Activated gamma-delta T cell treated with anti-CD3 and anti-CD28 coated beads, Interleukin-2, amount 50 U/mL, for 16 hours (primary cell): ENCODE measurements around the gene UXS1.

Experiments used
- DNase-seq: peaks from one replicate; pipeline ENCODE4 v3.0.0-alpha.2; 2020; ENCODE audit warnings: low read depth

The UXS1 gene

DNA sequence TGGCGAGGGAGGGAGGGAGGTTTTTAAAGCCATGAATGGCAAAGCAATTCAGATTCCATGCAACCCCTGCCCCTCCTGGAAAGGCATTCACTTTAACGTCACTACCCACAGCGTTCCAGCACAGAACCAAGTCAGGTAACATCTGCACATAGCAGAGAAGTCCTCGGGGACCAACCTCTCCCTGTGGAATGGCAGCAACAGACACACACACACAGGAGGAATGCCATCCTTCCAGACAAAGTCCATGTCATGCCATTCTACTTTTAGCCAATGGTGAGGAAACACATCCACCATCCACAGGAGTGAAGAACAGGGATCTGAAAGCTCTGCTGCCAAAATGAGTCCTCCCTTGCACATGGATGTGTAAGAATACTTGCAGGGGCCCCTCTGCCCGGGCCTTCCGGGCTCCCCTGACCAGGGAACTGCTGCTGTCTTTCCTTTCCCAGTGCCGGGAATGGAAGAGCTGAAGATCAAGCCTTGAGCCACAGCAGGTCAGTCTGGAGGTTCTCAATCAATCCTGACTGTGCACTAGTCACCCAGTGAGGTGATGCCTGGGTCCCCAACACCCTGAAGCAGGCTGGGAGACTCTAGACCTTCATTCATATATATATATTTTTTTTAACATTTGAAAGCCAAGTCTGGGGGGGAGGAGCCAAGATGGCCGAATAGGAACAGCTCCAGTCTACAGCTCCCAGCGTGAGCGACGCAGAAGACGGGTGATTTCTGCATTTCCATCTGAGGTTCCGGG, 63.7 kb downstream of the UXS1 start:
- no peak for DNase-seq

DNA sequence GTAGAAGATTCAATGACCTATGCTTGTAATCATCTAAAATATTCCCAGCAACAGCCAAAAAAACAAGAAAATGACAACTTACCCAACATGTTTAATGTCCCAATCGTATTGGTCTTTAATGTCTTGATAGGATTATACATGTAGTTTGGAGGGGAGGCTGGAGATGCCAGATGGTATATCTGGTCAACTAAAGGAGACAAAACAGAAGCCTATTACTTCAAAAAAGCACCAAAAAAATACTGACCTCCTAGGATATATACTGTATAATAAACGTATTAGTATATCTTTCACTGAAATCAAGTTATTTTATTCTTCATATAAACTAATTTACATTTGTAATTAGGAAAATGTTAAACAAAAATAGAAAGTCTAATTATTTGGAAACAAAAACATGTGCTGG, 64.5 kb downstream of the UXS1 start:
- DNase-seq = no peak

DNA sequence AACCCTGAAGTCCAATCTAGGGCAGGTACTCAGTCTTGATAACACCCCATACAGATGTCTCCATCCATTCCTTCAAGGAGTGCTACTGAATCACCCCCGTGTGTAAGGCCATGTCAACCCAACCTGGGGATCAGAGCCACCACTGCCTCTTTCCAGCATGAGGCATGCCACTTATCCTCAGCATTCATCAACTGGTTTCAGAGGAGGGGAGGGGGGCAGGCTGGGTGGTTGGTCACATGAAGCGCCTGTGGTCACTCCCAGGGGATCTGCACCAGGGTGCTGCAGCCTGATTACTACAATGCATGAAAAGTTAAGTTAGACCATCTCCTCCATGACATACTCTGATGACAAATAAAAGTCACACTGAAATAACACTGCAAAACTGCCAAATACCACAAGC, 65.0 kb downstream of the UXS1 start:
- DNase-seq = no peak

DNA sequence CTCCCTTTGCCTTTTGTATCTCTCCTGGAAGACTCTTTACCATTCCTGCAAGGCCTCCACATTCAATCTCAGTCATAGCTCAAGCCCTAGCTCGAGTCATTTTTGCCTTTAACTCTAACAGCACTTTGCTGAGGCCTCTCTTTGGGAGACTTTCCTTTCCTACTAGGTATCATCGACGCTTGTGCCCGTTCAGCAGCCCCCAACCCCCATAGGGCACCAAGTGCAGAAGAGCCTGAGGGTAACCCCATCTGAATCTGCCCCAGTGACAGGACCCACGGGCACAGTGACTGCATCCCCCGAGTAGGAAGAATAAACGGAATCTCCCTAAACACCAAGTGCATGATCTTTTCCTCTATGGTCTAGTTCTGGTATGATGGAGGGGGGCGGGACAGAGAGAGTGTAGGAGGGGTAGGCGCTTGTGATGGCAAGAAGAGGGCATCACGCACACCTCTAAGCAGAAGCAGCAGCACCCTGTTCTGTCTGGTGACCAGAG, 66.3 kb downstream of the UXS1 start:
- no peak for DNase-seq

DNA sequence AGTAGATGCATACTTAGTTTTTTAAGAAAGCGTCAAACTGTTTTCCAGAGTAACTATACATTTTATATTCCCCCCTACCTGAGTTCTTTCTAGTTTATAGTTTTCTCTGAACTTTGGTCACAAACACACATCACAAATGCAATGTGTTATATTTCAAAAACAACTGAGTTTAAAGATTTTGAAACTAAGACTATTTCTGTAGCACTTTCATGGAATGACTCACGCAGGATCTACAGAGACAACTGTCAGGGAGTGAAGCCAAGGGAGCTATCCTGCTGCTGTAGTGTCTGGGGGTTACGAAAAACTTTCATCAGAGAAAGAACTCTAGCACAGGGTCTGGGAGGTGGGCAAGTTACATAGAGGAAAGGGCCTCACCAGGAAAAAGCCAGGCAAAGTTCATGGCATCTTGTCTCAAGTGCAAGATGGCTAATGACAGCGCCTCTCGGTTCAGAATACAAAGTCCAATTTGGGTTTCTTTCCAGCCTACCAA, 66.8 kb downstream of the UXS1 start:
- DNase-seq = no peak

DNA sequence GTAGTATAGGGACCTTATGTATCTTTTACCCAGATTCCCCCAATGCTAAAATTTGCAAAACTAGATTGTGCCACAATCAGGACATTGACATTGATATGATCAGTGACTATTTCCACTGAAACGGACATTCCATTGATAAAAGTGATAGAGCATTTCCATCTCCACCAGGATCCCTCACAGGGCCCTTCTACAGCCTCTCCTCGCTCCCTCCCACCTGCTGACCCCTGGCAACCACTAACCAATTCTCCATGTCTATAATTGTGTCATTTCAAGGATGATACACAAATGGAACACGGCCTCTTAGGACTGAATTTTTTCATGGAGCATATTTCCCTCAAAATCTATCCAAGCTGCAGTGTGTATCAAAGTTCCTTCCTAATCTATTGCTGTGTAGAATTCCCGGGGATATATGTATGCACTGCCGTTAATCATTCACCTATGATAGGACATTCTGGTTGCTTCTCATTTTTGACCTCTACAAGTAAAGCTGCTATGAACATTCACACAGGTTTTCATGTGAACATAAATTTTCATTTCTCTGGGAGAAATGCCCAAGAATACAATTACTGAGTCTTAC, 67.3 kb downstream of the UXS1 start:
- DNase-seq = no peak

DNA sequence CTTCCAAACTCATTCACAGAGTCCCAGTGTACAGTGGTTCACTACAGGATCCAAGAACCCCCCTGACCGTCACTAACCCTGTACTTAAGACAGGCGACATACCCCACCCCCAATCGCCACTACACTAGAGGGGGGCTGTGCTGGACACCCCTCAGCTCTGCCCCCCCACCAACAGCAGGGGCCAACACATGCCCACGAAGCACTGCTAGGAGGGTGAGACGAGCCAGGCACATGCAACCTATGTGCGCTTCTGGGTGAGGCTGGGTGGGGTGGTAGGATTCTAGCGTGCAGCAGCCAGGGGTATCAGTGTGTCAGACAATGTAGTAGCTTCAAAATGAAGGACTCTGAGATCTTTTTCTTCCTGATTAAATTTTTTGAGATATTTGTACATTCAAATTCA, 67.8 kb downstream of the UXS1 start:
- DNase-seq = no peak

DNA sequence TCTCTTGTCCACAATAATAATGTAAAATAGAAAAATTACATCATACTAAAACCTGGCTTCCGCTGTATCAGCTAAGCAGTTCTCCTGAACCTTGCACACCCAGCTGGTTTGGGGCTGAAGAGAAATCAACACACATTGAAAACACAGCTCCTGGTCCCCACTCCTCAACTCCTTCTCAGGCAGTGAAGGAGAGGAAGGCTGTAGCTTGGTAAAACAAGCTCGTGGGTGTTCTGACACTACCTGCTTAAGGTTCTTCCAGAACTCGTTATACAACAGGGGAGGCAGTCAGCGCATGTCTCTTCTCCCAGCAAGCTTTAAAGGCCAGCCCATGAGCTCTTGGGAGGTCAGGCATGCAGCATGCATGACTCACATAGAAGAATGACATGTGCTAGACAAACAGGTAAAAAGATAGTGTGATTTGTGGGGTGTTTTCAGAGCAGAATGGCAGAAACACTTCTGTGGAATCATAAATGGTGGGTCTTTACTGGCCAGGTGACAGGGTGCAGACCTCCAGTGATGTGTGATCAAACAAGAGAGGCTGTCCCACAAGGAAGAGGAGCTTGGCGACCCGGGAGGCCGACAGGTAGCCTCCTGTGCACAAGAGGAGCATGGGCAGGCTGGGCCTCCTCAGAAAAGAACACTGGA, 69.1 kb downstream of the UXS1 start:
- no peak for DNase-seq

DNA sequence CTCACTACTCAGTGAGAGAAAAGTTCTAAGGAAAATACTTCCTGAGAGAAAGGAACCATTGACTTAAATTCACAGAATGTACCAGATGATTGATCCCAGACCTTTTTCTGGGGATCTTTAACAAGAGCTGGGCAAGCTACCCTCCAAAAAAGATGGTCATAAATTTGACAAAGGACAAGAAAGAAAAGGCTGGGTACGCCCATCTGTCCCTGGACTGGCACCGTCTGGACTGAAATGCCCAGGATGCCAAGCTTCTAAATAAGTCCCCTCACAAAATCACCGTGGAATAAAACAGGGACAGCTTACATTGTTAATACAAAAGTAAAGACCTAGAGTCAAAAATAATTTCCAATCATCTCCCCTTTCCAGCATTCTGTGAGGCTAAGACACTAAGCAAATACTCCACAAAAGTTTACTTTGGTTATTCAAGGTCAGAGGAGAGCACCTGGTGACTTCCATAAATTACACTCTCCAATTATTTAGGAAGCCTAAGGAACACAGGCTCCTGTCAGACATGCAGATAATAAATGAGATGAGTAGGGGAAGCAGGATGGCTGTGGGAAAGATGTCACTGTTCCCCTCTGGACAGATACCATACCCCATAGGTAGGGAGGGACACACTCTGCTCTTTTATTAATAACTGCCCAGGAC, 69.9 kb downstream of the UXS1 start:
- no peak for DNase-seq

DNA sequence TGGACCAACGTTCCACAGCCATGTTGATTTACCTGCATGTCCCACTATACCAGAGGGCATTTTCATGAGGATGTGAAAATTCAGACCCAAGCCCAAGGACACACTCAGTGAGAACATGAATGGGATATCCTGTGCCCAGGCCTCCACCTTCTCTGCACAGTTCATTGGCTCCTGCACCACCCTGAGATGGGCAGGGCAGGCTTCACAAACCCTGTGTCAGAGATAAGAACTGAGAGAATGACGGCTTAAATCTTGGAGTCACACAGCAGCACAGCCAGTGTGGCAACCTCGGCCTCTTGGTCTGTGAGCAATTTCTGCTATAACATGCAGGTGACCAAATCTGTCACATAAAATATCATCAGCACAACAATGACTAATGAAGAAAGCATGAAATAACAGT, 71.9 kb downstream of the UXS1 start:
- DNase-seq = no peak

DNA sequence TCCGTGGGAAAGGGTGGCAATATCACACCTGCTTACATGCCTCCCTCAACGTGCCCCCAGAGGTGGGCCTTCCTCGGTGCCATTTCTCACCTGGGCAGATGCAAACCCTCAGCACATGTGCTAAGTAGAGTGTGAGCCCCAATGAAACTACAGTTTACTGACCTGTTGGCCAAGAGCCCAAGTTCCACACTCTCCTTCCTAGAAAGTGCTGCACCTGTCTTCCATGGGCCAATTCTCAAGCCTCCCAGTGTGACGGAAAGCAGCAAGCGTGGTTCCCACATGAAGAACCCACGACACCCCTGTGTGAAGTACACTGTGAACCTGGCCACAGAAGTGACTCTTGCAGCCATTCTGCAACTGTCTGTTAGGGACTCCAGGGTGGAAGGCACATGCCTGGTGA, 73.7 kb downstream of the UXS1 start:
- no peak for DNase-seq

DNA sequence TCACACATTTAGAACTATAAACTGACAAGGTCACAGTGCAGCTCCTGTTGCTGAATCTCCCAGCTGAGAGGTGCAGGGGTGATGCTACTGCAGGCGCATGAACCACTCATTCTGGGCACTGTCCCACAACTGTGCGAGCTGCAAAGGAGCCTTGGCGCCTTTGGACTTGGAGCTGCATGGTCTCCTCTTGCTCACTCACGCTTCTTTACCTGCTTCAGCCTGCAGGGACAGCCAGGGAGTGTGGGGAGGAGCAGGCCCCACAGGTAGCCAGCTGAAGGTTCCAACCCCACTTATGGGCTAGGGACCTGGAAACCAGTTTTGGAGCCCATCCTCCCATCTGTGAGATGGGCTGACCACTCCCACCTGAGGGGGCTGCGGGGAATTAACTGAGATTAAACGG, 75.0 kb downstream of the UXS1 start:
- DNase-seq = no peak

DNA sequence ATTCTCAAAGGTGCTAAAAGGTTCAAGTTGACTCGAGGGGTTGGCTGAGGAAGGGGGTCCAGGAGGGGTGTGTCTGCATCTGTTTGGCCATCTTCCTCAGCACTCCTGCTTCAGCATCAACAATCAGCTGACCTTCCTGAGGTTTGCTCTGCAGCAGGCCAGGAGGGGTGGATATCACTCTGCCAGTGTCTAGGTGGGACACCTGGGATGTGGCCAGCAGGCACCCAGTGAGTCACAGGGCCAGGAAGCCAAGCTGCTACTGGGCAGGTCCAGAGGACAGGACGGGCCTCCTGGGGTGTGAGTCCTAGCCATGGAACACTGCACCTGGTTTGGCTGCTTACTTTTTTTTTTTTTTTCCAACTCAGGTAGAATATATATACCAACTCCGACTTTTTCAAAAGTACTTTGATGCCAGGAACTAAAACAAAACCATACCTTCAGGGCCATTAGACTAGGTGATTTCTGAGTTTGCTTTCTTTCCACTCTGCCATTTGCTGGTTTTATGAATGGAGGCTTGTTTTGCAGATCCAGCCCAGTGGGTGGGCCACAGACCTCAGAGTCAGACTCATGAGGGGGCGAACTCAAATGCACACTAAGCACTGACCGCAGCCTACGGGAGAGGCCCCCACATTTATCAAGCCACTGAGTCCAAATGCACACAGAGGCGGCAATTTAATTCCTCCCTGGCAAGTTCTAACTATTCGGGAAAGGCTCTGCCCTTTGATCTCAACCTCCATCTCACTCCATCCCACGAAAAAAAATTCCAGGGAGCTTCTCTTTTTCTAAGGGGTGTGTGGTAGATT, 76.0 kb downstream of the UXS1 start:
- DNase-seq = no peak

DNA sequence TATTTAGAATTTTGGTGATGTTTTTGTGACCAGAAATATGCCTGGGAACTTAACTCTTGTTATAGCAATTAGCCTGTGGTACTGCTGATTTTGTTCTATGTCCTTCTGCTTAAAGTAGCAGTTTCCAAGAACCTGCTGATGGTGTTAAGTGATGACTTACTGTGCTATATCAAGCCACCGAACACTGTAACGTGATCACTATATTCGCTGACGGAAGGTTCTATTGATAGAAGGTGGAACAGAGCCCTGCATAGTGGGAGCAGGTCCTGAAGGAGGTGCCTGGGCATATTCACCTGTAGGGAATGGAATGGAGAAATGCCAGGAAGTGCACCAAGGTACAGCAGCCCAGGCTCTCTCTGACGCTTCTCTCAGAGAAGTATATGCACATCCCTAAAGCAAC, 76.8 kb downstream of the UXS1 start:
- DNase-seq = no peak

DNA sequence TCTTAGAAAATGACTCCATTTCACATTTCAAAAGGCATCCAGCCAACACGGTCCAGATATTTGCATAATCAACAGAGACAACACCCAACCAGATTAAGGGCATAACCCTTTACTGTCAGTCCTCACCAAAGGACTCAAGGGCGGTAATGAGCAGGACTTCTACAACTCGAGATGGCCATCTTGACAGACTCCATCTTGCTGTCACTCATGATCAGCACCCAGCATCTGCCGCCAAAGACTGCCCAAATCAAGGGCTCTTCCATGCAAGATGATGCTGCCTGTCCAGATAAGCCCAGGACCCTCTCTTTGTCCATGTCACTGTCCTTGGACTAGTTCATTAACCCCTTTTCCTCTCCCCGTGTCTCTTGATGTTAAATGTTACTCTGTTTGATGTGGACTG, 77.9 kb downstream of the UXS1 start:
- no peak for DNase-seq

DNA sequence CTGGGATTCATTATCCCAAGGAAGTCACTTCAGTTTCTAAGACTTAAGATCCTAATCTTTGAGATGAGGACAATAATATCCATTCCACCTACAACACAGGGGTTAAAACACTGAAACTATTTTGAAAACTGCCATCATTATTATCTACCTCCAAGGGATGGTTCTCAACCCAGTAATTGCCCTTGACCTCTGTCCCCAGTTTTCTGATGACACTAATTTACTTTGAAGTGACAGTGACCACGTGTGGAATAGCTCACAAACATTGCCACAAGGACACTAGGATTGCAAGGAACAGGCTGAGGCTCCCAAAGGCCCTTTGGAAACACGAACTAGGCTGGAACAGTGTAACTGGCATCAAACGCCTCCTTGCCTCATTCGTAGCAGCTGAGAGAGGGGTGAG, 78.4 kb downstream of the UXS1 start:
- no peak for DNase-seq

DNA sequence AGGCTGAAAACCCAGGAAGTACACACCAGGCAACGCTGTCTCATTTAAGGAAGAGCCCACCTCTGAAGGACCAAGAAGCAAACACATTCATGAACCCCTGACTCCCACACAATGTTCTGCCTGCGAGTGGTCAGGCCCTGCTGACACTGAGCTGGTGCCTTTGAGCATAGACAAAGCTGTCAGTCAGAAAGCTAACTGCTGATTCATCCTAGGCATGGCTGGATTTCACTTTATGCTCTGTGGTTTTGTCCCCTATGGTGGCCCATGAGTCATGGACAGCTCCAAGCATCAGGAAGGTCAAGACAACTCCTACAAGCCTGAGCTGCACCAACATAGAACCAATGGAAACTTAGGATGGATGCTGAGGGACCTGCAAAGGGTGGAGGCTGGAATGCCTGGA, 78.9 kb downstream of the UXS1 start:
- no peak for DNase-seq

DNA sequence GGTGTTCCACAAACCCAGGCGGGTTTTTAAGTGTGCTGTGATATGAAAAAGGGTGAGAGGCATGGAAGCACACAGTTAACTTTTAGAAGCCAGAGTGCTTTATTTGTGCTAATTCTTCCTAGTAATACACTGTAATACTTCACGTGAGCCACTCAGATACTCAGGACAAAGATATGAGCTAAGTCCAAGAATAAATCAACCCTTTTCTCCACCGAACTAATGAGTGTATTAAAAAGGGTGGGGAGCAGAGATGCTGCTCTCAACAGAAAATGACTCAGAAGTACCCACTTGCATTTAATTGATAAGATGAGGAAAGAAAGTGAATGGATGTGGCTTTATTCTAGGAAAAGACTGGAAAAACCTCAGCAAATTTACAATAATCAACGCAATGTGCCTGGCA, 79.9 kb downstream of the UXS1 start:
- no peak for DNase-seq

DNA sequence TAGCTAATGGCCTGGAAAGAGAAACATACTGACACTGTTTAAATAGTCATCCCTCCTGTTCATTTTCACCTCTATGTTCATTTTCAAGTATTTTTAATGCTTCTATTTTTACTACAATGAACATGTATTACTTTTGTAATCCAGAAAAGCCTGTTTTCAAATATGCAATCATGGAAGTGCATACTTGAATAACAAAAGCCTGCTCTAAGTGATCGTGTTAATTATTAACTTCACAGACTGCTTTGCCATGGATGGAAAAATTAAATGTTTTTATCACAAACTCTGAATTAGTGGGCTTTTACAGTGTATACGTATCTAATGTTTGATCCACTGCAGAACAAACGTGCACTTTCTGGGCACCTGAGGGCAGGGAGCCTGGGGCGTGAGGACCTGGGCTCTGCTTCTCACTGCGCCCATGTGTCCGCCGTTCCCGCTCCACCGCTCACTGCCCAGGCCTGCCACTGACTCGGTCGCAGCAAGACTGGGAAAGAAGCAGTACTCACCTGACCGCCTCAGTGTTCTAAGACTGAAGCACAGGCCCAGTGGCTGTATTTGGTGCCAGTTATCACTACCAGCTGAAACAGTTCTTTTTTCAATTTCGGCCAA, 80.6 kb downstream of the UXS1 start:
- no peak for DNase-seq

DNA sequence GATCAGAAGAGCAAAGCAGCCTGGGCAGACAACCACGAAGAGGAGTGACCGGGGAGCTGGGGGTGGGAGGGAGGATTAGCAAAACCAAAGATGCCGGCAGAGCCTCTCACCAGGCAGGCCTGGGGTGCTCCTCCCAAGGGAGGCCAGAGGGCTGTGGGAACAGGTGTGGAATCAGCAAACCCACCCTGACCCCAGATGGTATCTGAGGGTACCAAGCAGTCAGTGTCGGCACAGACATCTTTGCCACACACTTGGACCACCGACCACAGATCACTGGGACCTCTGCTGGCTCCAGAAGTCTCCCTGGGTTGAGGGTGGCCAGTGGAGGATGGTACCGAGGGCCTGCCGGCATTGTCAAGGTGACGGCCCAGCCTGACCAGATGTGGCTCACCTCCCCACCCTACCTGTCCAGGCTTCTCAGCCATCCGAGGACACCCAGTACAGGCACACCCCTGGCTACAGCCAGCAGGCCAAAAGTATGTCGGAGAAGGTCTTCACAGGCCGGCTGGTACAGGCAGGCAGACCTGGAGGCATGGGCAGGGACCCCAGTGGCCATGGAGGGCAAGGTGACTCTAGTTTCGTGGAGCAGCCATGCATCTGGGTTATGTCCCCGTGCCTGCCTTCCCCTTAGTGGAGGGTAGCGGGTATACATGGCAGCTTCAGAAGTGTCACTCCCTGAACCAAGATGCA, 82.1 kb downstream of the UXS1 start:
- no peak for DNase-seq
